Measurements from ENCODE around the gene PDZK1.

GRCh38 chr1:145690587-145691558 lies 16.3 kb downstream of the PDZK1 start:
- no peak for TF ChIP-seq POLR2A (IDR thresholded peaks at IDR 0.05; ENCODE audit: low read length)
- no peak for TF ChIP-seq GATA1 (IDR thresholded peaks at IDR 0.05; ENCODE audit: low read depth, low read length)
